Medulla oblongata (tissue), 1 donor: Measurements from ENCODE around the gene NANP.

Source experiments
- DNase-seq: peaks from one replicate; pipeline ENCODE4 v3.0.0-alpha.2; 2015; ENCODE audit errors: extremely low spot score

The NANP gene

DNA sequence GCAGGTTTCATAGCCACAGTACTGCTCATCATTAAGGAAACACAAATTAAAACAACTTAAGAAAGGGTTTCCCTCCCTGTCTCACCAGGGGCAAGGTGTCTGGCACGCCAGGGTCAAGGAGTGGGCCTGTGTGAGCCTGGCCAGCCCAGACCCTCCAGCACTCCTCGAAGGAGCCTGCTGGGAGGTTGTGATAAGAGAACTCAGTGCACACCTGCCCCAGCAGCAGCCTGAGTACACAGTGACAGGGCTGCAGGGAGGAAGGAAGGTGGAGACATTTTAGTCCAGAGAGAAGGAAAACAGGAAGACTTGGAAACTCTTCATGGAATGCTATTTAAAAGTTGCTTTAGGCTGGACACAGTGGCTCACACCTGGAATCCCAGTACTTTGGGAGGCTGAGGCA, 52.6 kb downstream of the NANP start:
- DNase-seq, result no peak

DNA sequence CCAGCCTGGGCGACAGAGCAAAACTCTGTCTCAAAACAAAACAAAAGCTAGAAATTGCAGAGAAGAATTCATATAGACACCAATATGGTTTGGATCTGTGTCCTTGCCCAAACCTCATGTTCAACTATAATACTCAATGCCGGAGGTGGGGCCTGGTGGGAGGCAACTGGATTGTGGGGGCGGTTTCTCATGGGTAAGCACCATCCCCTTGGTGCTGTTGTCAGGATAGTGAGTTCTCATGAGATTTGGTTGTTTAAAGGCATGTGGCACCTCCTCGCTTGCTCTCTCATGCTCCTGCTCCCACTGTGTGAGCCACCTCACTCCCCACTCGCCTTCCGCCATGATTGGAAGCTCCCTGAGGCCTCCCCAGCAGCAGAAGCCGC, 53.7 kb downstream of the NANP start:
- DNase-seq, result no peak

DNA sequence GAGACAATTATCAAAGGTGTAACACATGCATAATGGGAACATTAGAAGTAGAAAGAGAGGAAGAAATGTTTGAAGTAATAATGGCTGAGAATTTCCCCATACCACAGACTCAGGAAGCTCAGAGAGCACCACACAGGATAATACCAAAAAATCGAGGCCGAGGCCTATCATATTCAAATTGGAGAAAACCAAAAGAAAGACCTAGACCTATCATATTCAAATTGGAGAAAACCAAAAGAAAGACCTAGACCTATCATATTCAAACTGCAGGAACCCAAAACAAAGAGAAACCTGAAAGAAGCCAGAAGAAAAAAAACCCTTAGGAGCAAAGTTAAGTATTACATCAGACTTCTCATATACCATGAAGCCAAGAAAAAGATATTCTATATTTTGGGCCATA, 56.5 kb downstream of the NANP start:
- no peak for DNase-seq

- no peak for DNase-seq
Measured at GRCh38 chr20:25566821-25567220, 57.0 kb downstream of the NANP start.

- DNase-seq, result no peak
Measured at GRCh38 chr20:25565578-25566157, 58.1 kb downstream of the NANP start.

GRCh38 chr20:25563876-25564275, 59.9 kb downstream of the NANP start:
- DNase-seq, result no peak

GRCh38 chr20:25563362-25563761, 60.5 kb downstream of the NANP start:
- DNase-seq, result no peak
